Thoracic aorta (tissue), 2 donors: ENCODE results near the gene CTSF. TPM values are rescaled to one million over a fixed set of nuclear protein-coding genes. Genes with fewer than 3 reads are reported as not detected.
"Not testable (repeated sequence)": the region's sequence is repeated elsewhere in the genome, so short reads cannot be mapped to it uniquely, and the experiment has no call there.

Experiments used
- ATAC-seq: fragments of 150-250 bp; one replicate; pipeline ENCODE4 v1.8.0; 2017; ENCODE audit warnings: low read depth; ENCODE audit not compliant: insufficient number of reproducible peaks, low FRiP score
- DNase-seq: peaks from one replicate; pipeline ENCODE4 v3.0.0-alpha.2; 2020; ENCODE audit warnings: low spot score
- H3K27ac ChIP-seq, 2 donors: fragments of 200-600 bp; sonication (generic); 1 replicate in 1 of 2; 2 replicates in 1 of 2; pipeline ENCODE4 v1.5.1; 2016; ENCODE audit warnings: mild to moderate bottlenecking in 2 of 2, moderate library complexity in 2 of 2
- H3K27me3 ChIP-seq: fragments of 200-600 bp; sonication (generic); replicated peaks from 2 replicates; pipeline ENCODE4 v1.6.0; 2016; ENCODE audit warnings: mild to moderate bottlenecking; ENCODE audit not compliant: insufficient read depth
- H3K36me3 ChIP-seq: fragments of 200-600 bp; sonication (generic); one replicate; pipeline ENCODE4 v1.5.1; 2016
- H3K4me1 ChIP-seq, 2 donors: fragments of 200-600 bp; sonication (generic); 1 replicate in 1 of 2; 2 replicates in 1 of 2; pipeline versions ENCODE4 v1.5.1 to v1.6.0; 2016; ENCODE audit warnings: low read depth in 2 of 2, mild to moderate bottlenecking in 1 of 2; ENCODE audit not compliant: control insufficient read depth in 1 of 2
- H3K4me3 ChIP-seq: fragments of 200-600 bp; sonication (generic); 2 replicates; pipeline ENCODE4 v1.5.1; 2016; ENCODE audit warnings: mild to moderate bottlenecking
- H3K9me3 ChIP-seq: fragments of 200-600 bp; sonication (generic); 2 replicates; pipeline ENCODE4 v1.5.1; 2016
- CTCF ChIP-seq: fragments of 200-600 bp; sonication (generic); IDR thresholded peaks from one replicate; pipeline ENCODE4 v1.5.1; 2019; ENCODE audit warnings: antibody characterized with exemption
- total RNA-seq, 2 donors: library from RNA; depleted of rRNA; stranded (reverse); fragments of >200 nt; gene quantifications; one replicate each; pipeline versions ENCODE4 v1.1.0 to v1.2.3, GENCODE V29; 2016

Gene CTSF
- total RNA-seq, 2 donors from 2014 or later = 122 to 195 TPM

GRCh38 chr11:66546368-66546965 is 21.9 kb downstream of the CTSF start, which contains the start of gene ACTN3:
ACTN3 (plus strand) TSS chr11:66546903; CDS start chr11:66546938, 35 bp downstream.
- Histone ChIP-seq H3K9me3 (no peaks in the 10 kb centered on the region), H3K36me3 (no peaks in the 10 kb centered on the region), H3K4me3 (peak within 1 kb of the TSS; percentile 99), H3K4me1 (peaks cover 15 to 25% of the 10 kb centered on the region in 2 donors), H3K27ac (peak within 1 kb of the TSS; percentile 40 to 73), H3K27me3 (no peaks in the 10 kb centered on the region)
- no peak for ATAC-seq
- TF ChIP-seq CTCF = no peak
- DNase-seq = no peak

- DNase-seq (peak; percentile 92), ATAC-seq (peak; percentile 79)
- Histone ChIP-seq H3K4me3 (peak within 1 kb of the TSS; percentile 99), H3K4me1 (peaks cover 15 to 25% of the 10 kb centered on the region in 2 donors), H3K27ac (peak within 1 kb of the TSS; percentile 40 to 73), H3K36me3 (no peaks in the 10 kb centered on the region), H3K27me3 (no peaks in the 10 kb centered on the region), H3K9me3 (no peaks in the 10 kb centered on the region)
- TF ChIP-seq CTCF = no peak
Observed at GRCh38 chr11:66545701-66546367, 22.6 kb downstream of the CTSF start, which contains the start of gene ZDHHC24. ZDHHC24 (minus strand) TSS chr11:66546048; CDS start chr11:66546003, 45 bp downstream.

GRCh38 chr11:66544952-66545351 is 23.5 kb downstream of the CTSF start:
- H3K27me3 ChIP-seq, ATAC-seq, H3K36me3 ChIP-seq, H3K9me3 ChIP-seq, H3K27ac ChIP-seq, DNase-seq: not testable (repeated sequence)
- Histone ChIP-seq H3K4me1 (peaks cover 15 to 25% of the 10 kb centered on the region in 2 donors), H3K4me3 (peak overlapping the region; percentile 99)

- Histone ChIP-seq H3K4me3 (peak overlapping the region; percentile 19), H3K27ac (no peak overlapping the region)
- peak; percentile 23 for TF ChIP-seq CTCF
Observed at GRCh38 chr11:66543263-66544107, 24.9 kb downstream of the CTSF start.

GRCh38 chr11:66542362-66542761 is 26.0 kb downstream of the CTSF start:
- H3K36me3 ChIP-seq = peaks cover 4% of the 10 kb centered on the region
- ATAC-seq = no peak
- no peaks in the 10 kb centered on the region for H3K27me3 ChIP-seq
- no peak overlapping the region for H3K4me3 ChIP-seq
- DNase-seq = no peak
- H3K9me3 ChIP-seq = no peaks in the 10 kb centered on the region
- H3K27ac ChIP-seq = no peak overlapping the region
- TF ChIP-seq CTCF = no peak
- peaks cover 15 to 25% of the 10 kb centered on the region in 2 donors for H3K4me1 ChIP-seq

More at GRCh38 chr11:66543263-66544107, 24.9 kb downstream of the CTSF start:
- Histone ChIP-seq H3K27me3 (no peaks in the 10 kb centered on the region), H3K9me3 (no peaks in the 10 kb centered on the region), H3K4me1 (peaks cover 15 to 25% of the 10 kb centered on the region in 2 donors), H3K36me3 (peaks cover 4% of the 10 kb centered on the region)
- DNase-seq (no peak), ATAC-seq (no peak)
